NCI-H2029 (cell line): ENCODE data around the gene MTR.
"Not testable (repeated sequence)": the region's sequence is repeated elsewhere in the genome, so short reads cannot be mapped to it uniquely, and the experiment has no call there.

Source experiments
- DNase-seq: peaks from one replicate; lab custom pipeline; 2025; lab: John Stamatoyannopoulos, UW

Gene MTR

DNA sequence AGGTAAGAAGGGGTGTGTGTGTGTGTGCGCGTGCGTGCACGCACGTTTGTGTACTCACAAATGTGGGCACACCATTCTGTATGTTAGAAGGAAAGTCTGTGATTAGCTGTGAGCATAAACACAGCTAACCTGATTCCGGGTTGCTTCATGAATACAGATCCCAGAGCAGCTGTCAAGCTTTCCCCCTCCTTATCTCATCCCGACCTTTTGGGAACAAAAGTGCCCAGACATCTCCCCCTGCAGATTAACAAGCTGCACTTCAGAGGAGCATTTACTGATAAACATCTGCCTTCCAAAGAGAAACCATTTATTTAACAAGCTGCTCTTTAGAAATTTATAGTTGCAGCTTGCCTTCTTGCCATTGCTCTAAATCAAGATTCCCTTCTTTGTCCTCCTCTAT, 112.1 kb downstream of the MTR start:
- no peak for DNase-seq

DNA sequence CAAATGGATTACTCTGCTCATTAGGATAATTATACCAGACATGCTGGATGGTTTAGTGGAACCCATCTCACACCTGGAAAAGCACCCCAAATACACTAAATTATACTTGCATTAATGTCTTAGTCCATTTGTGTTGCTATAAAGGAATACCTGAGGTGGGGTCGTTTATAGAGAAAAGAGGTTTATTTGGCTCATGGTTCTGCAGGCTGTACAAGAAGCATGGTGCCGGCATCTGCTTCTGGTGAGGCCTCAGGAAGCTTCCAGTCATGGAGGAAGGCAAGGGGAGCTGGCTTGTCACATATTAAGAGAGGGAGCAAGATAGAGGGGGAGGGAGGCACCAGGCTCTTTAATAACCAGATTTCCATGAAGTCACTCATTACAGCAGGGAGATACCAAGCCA, 113.6 kb downstream of the MTR start:
- DNase-seq = no peak

DNA sequence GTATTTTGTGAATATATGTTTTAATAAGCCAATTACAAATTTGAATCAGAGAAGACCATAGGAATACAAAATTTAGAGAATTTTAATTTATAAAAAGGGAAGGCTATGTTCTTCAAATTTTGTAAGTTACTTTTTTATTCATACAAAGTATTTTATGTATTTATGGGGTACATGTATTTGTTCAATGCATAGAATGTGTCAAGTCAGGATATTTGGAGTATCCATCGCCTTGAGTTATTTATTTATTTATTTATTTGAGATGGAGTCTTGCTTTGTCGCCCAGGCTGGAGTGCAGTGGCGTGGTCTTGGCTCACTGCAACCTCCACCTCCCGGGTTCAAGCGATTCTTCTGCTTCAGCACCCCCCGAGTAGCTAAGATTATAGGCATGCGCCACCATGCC, 116.0 kb downstream of the MTR start:
- DNase-seq = not testable (repeated sequence)

GRCh38 chr1:236913371-236914037, 118.4 kb downstream of the MTR start:
- DNase-seq = no peak

DNA sequence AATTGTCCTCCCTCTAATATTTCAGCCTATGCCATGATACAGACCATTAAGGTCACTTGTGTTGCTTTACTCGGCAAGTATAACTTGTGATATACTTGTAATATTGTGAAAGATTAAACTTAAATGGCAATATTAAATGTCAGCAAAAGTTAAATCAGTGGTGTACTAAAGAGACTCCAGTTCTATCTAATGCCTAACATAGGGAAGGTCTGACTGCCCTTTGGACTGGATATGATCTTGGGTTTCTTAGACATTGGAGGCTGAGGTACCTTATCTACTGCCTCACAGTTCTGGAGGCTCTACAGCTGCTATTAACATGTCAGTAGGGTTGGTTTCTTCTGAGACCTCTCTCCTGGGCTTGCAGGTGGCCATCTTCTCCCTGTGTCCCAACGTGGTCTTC, 119.3 kb downstream of the MTR start:
- no peak for DNase-seq

DNA sequence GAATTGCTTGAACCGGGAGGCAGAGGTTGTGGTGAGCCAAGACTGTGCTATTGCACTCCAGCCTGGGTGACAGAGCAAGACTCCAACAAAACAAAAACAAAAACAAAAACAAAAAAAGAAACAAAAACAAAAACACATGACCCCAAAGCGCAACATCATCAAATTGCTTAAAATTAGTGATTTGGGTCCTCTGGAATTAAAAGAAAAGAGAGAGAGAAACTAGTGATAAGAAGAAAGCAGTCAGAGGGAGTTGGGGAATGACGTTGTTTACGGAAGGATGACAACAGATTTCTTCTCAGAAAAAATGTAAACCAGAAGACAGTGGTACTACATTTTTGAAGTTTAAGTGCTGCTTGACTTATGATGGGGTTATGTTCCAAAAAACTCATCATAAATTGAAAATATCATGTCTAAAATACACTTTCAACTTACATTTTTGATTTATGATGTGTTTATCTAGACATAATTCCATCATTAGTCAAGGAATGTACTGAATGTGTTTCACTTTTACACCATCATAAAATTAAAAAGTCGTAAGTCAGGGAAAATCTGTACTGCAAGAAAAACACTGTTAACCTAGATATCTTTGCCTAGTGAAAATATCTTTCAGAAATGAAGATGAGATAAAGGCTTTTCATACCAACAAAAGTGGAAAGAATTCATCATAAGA, 121.2 kb downstream of the MTR start:
- DNase-seq = no peak

- no peak for DNase-seq
These were observed 122.4 kb downstream of the MTR start for GRCh38 chr1:236917448-236917847.

GRCh38 chr1:236920286-236920894, 125.3 kb downstream of the MTR start:
- DNase-seq = no peak

- DNase-seq = no peak
These were observed 126.5 kb downstream of the MTR start for GRCh38 chr1:236921610-236922009.

GRCh38 chr1:236922190-236922589, 127.1 kb downstream of the MTR start:
- no peak for DNase-seq

DNA sequence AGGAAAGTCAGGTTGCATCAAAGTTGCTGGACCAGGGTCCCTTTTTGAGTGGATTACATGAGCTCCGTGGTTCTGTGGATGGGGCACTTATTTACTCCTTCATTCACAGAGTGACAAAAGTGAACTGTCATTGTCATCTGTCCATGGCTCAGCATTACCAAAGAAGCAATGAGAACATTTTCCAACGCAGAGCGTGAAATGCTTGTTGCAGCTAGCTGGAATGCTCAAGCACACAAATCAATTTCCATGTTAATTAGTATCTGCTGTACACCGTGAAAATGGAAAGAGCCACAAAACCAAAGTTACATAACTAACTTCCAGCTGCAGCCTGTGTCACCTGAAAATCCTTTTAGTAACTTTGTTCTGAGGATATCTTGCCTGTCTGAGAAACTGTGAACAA, 130.3 kb downstream of the MTR start:
- DNase-seq = no peak

GRCh38 chr1:236930503-236930902, 135.4 kb downstream of the MTR start:
- DNase-seq = no peak

- DNase-seq = no peak
These were observed 143.7 kb downstream of the MTR start for GRCh38 chr1:236938760-236939159.

DNA sequence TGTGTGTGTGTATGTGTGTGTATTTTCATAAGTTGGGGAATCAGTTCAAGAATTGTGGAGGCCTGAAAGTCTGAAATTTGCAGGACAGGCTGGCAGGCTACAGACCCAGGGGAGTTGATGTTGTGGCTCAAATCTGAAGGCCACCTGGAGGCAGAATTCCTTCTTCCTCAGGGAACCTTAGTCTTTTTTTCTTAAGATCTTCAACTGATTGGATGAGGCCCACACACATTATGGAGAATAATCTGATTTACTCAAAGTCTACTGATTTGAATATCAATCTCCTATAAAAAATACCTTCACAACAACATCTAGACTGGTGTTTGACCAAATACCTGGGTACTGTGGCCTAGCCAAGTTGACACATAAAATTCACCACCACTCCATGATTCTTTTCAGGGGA, 147.3 kb downstream of the MTR start:
- DNase-seq = no peak

DNA sequence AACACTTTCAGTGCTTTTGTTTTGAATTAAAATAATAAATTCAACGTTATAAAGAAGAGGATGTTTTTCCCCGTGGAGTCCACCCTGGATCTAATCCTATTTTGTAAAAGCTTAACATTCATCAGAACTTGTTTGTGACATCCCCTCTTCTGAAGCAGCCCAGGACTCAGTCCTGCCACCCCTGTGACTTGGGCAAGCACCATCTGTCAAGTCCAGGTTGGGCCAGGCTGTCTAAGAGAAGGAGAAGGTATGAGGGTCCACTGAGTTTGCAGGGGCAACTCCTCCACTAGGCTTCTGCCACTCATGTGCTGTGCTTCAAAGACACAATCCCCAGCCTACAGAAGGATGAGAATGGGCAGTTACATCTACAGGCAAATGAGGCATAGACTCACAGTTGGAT, 149.5 kb downstream of the MTR start:
- DNase-seq = no peak

DNA sequence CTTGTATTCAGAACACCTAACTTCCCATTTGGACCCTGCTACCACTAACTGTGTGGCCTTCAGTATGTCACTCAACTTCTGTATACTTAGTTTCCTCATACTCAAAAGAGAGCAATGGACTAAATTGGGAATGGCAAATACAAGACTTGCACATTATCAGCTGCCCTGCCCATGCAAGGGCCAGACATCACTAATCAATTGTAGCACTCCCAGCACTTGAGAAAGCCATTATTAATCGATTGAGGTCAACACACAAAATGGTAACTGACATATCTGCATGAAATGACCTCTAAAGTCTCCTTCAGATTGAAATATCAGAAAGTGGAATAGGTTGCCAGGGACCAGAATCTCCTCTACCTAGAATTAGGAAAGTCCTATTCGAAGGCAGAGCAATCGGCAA, 149.9 kb downstream of the MTR start:
- DNase-seq = no peak

DNA sequence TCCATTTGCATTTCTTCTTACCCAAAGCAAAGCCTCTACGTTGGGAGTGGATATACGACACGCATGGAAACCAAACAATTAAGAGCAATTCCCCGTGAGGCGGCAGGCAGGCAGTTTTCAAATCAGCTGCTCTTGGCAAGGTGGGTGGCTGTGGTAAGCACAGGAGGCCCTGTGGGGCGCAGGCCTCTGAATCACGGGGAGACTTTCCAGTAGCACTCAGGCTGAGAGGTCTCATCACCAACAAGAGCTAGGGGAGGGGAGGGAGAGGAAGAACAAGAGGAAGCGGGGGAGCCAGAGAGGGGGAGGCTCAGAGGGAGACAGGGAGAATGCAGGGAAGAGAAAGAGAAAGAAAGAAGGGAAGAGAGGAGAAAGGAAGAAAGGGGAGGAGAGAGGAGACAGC, 152.7 kb downstream of the MTR start:
- DNase-seq = no peak

- DNase-seq = no peak
These were observed 153.3 kb downstream of the MTR start for GRCh38 chr1:236948381-236948780.

DNA sequence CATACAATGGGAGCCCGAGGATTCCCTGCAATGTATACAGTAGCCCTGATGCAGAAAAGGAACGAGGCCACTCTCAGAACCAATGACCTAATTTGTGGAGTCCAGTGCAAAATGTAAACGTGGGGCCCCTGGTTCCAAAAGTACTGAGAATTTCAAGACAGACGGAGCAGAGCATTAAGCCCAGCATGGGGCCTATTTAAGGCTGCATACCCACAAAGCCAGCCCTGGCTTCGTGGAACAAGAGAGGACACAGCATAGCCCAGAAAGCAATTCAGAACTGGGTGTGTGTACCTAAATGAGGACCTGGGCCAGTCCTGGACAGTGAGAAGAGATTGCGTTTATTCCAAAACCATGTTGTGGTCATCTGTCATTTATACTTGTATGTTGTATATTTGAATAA, 153.9 kb downstream of the MTR start:
- DNase-seq = no peak

DNA sequence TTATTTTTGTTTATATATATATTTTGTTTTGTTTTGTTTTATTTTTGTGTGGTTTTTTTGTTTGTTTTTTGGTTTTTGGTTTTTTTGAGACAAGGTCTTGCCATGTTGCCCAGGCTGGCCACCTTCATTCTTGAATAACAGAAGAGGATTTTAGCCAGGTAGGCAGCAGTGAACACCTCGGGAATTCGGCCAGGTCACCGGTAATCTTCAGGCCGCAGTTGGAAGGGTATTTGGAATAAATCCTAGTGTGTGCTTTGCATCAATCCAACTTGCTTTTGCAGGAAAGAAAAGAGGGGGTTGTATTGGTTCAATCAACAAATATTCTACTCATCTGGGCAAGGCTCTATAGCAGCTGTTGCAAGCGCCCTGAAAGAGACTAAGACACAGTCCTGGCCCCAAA, 155.3 kb downstream of the MTR start:
- DNase-seq = no peak

DNA sequence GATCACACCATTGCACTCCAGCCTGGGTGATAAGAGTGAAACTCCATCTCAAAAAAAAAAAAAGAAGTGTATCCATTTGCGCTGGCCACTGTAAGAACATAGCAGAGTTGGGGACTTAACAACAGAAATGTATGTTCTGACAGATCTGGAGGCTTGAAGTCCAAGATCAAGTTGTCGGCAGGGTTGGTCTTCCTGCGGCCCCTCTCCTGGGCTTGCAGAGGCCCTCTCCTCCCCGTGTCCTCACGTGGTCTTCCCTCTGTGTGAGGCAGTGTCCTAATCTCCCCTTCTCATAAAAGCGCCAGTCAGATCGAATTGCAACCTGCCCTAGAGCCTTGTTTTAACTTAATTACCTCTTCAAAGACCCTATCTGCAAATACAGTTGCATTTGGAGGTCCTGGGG, 156.6 kb downstream of the MTR start:
- DNase-seq = no peak

GRCh38 chr1:236952246-236953003, 157.3 kb downstream of the MTR start:
- no peak for DNase-seq

DNA sequence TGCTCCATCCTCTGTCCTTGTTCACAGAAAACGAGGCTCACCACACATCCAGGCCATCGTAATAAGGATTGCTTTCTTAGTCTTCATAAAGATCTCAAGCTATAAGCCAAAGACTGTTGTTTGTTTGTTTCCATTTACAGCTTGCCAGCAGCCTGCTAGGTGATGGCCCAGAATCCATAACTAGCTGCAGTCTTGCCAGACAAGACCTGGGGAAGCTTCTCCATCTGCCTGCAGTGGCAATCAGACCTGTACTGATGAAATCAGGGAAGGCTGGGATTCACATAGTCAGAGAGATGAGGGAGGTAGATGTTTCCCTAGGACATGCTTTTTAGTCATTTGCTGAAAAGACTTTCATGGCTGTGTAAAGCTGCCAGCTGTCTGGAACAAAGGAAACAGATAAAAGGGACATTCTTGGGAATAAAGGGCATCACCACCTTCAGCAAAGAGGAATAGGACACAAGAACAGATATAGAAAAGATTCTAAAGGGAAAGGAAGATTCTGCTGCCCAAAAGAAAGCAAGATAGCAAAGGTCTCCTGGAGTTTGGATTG, 158.1 kb downstream of the MTR start:
- DNase-seq = no peak
